Stimulated activated effector memory CD8-positive, alpha-beta T cell treated with anti-CD3 and anti-CD28 coated beads, Interleukin-12 subunit alpha, Interleukin-12 subunit beta, amount 100 ng/mL, for 72 hours (primary cell): Measurements from ENCODE around the gene RFPL3.
"Not testable (repeated sequence)": the region's sequence is repeated elsewhere in the genome, so short reads cannot be mapped to it uniquely, and the experiment has no call there.

Experiments
- ATAC-seq: fragments of 150-1000 bp; cut with Tn5 transposase; 2 replicates; pipeline ENCODE4 v1.10.0; 2021
- DNase-seq, 2 donors: peaks; one replicate each; pipeline ENCODE4 v3.0.0; 2021 to 2022; ENCODE audit warnings: low spot score in 2 of 2
- H3K27ac Mint-ChIP-seq: one replicate; pipeline ENCODE4 v1.8.0; 2022; ENCODE audit warnings: mild to moderate bottlenecking, mixed read lengths
- H3K36me3 Mint-ChIP-seq: one replicate; pipeline ENCODE4 v1.8.0; 2022; ENCODE audit warnings: mild to moderate bottlenecking, mixed read lengths
- H3K4me1 Mint-ChIP-seq: one replicate; pipeline ENCODE4 v1.8.0; 2022; ENCODE audit warnings: mixed read lengths
- H3K4me3 Mint-ChIP-seq: one replicate; pipeline ENCODE4 v1.8.0; 2022; ENCODE audit warnings: mild to moderate bottlenecking, mixed read lengths
- H3K9me3 Mint-ChIP-seq: one replicate; pipeline ENCODE4 v1.8.0; 2022; ENCODE audit warnings: mixed read lengths

Gene RFPL3

DNA sequence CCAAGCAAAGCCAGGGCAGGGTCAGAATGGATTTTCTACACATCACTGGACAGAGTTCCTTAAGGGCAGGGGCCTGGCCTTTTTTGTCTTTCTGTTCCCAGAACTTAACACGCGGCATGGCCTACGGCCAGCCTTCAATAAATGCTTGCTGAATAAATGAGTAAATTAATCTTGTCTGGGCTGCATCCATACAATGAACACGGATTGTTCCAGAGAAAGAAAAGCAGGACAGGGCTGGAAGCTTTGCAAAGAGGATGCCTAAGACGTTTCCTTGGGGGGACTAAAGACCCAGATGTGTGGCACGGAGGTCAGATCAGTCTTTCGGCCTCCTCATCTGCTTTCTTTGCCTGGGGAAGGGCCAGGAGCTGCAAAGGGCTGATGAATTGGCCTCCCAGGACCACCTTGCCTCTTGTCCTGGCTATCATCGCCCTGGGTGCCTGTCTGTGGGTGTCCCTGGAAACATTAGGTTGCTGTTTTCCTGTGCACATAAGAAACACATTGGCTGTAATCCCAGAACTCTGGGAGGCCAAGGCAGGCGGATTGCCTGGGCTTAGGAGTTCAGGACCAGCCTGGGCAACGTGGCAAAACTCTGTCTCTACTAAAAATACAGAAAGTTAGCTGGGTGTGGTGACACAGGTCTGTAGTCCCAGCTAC, 20.8 kb upstream of the RFPL3 start:
- Mint-ChIP-seq H3K4me1 (no peaks in the 10 kb centered on the region), H3K4me3 (no peak overlapping the region), H3K27ac (no peak overlapping the region), H3K9me3 (no peaks in the 10 kb centered on the region), H3K36me3 (no peaks in the 10 kb centered on the region)
- ATAC-seq = no peak
- DNase-seq = no peak

DNA sequence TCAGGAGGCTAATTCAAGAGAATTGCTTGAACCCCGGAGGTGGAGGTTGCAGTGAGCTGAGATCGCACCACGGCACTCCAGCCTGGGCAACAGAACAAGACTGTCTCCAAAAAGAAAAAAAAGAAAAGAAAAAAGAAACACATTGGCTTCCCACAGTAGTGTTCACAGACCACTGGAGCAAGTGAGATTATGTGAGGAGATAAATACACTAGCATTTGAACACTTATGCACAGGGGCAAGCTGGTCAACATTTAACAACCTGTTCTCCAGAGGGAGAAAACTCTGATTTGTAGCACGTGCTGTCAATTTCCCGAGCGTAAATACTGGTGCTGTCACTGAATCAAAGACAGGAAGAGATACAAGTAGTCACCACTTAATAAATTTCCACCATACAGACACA, 20.2 kb upstream of the RFPL3 start:
- H3K4me3 Mint-ChIP-seq, H3K9me3 Mint-ChIP-seq, H3K4me1 Mint-ChIP-seq, DNase-seq, ATAC-seq, H3K27ac Mint-ChIP-seq, H3K36me3 Mint-ChIP-seq: not testable (repeated sequence)

DNA sequence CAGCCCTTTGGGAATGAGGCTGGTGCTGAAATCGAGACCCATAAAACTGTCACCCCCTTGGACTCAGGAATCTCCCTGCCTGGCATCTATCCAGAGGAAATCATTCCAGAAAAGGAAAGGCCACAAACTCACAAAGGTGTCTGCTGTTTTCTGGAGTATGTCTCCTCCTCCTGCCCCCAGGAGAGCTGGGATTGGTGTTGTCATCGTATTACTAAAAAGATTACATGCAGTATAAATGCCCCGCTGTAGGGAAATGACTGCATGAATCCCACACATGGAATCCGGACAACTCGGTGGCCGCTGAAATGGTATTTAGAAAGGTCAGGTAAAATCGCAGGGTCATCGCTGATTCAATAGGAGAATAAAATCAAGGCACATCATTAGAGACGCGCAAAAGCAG, 18.9 kb upstream of the RFPL3 start:
- Mint-ChIP-seq H3K4me3 (no peak overlapping the region), H3K9me3 (no peaks in the 10 kb centered on the region), H3K27ac (no peak overlapping the region), H3K4me1 (peaks cover 2% of the 10 kb centered on the region), H3K36me3 (no peaks in the 10 kb centered on the region)
- DNase-seq (no peak), ATAC-seq (no peak)

DNA sequence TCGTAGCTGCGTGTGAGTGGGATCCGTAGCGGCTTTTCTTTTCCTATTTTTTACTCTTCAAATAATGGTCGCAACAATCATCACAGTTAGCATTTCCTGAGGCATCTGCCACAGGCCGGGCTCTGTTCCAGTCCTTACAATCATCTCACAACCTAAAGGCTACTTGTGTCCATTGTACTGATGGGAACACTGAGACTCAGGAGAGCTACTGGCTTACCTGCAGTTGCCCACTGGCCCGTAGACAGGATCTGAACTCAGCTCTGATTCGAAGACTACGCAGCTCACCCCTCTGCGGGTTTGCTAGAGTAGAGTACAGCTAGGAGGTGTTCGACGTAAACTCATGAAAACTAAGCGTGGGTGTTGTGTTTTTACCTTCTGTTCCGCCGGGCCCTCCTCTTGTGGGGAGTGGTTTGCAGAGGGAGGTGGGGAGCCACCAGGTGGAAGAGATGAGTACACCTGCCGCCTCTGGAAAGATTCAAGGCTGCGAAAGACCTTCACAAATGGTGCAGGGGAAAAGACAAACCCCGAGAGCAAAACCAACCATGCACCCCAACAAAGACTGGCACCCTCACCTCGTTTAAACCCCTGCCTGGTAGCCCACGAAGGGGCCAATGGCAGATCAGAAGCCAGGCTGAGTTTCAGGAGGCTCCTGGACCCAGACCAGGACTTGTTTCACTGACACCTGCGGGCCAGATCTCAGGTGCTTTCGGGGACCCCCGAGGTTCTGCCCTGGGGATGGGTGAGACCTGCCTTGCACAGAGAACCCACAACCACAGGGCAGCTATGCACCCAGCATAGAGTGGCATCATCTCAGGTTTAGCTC, 18.3 kb upstream of the RFPL3 start:
- H3K36me3 Mint-ChIP-seq = no peaks in the 10 kb centered on the region
- no peak overlapping the region for H3K27ac Mint-ChIP-seq
- no peak overlapping the region for H3K4me3 Mint-ChIP-seq
- H3K4me1 Mint-ChIP-seq = peaks cover 5% of the 10 kb centered on the region
- ATAC-seq (no peak), DNase-seq (peak in 1 of 2 donors; percentile 26)
- H3K9me3 Mint-ChIP-seq = no peaks in the 10 kb centered on the region

DNA sequence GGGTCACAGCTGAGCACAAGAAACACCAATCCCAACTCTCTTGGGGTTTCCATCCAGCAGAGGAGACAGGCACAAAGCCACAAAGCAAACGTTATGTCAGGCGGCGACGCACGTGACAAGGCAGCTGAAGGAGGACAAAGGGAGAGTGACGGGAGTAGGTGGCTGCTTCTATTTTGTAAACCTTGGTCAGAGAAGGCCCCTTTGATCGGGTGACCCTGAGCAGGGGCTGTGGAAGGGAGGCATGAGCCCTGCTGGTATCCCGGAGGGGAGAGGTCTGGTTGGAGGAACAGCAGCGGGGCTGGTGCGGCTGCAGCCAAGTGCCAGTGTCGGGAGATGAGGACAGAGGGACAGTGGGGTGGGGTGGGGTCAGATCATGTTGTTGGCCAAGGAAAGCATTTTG, 17.3 kb upstream of the RFPL3 start:
- Mint-ChIP-seq H3K4me3 (no peak overlapping the region), H3K27ac (no peak overlapping the region), H3K36me3 (no peaks in the 10 kb centered on the region), H3K4me1 (peaks cover 5% of the 10 kb centered on the region), H3K9me3 (no peaks in the 10 kb centered on the region)
- no peak for DNase-seq
- no peak for ATAC-seq

DNA sequence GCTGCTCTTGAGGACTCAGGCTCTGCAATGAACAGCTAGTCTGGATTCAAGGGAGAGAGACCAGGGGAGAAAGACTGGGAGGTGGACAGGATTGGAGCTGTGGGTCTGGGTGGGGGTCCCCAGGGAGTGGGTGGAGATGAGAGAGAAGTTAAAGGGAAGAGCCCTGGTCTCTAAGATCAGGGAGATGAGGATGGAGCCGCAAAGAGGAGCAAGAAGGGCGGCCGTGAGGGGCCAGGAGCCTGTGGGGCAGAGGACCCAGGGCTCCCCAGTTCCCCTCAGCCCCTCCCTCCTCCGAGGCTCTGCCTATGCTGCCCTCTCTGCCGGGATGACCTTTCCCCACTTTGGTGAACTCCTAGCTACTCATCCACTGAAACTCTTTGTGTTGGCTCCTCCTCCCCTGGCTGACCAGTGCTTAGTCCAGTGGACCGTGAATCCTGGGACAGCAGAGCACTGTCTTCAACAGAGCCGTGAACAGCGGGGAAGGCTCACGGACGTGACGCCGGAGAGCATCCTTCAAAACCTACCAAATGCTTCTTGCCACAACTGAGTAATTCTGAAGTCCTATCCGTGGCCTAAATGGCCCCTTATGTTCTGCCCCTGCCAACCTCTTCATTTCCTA, 16.4 kb upstream of the RFPL3 start:
- Mint-ChIP-seq H3K4me3 (no peak overlapping the region), H3K27ac (no peak overlapping the region), H3K9me3 (no peaks in the 10 kb centered on the region), H3K36me3 (no peaks in the 10 kb centered on the region), H3K4me1 (peaks cover 5% of the 10 kb centered on the region)
- peak in 1 of 2 donors; percentile 13 for DNase-seq
- ATAC-seq = no peak

DNA sequence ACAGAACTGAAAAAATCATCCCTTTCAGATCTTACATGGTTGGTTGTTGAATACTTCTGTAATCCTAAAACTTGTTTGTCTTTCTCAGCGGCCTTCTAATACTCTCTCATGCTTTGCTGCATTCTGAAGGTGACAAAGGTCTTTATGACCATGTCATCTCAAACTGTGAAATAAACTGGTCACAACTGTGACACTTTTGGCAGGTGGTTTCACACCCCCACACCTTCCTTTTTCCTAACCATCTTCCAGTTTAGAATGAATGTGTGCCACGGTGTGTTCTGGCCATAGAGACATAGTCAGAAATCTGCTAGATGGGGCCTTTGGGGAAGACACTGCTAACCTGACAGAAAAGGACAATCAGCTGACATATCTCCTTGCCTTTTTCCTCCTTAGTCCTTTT, 14.7 kb upstream of the RFPL3 start:
- Mint-ChIP-seq H3K27ac (no peak overlapping the region), H3K4me1 (peaks cover 5% of the 10 kb centered on the region), H3K4me3 (no peak overlapping the region), H3K9me3 (no peaks in the 10 kb centered on the region), H3K36me3 (no peaks in the 10 kb centered on the region)
- ATAC-seq (peak; percentile 62), DNase-seq (no peak)

DNA sequence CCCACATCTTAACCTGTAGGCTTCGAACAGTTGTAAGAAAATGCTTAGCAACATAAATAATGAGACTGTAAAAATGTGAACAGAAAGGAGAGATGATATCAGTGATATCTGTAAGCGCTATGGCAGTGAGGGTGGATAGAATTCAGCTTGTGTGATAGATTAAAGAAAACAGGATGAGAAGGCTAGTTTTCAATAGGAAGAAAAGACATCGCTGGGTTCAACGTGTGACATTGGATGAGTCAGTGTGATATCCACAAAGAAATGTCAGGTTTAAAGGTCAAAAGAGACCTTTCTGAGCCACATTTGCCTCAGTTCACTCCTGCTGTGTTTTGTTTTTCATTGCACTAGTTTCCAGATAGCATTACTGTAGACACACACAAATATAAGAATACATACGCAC, 13.7 kb upstream of the RFPL3 start:
- no peak for ATAC-seq
- H3K4me3 Mint-ChIP-seq = no peak overlapping the region

DNA sequence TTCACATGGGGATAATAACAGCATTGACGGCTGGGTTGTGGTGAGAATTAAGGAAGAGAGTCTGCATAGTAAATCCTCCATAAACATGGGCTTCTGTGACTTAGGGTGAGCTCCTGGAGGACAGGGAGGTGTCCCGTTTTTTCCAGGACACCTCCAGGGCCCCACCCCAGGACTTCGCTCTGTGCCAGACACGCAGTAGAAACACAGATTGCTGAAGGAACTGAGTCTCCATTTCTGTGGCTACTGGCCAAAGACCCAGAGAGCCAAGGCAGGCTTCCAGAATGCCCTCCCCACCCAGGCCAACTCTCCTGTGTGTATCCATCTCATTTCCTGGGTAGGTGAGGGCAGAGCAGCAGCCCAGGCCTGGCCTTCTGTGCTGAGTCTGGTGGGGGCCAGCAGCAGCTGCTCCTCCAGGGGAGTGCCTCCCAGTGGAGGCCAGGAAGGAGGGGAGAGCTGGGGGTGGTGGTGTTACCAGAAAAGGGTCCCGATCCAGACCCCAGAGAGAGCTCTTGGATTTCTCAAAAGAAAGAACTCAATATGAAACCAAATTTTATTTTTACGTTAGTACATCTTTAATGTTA, 9.5 kb upstream of the RFPL3 start:
- Mint-ChIP-seq H3K27ac (no peak overlapping the region), H3K4me1 (peaks cover 5% of the 10 kb centered on the region), H3K36me3 (no peaks in the 10 kb centered on the region), H3K9me3 (peaks cover 3% of the 10 kb centered on the region), H3K4me3 (no peak overlapping the region)
- DNase-seq (no peak), ATAC-seq (no peak)

More for the DNA sequence above, 13.7 kb upstream of the RFPL3 start:
- Mint-ChIP-seq H3K36me3 (no peaks in the 10 kb centered on the region), H3K9me3 (no peaks in the 10 kb centered on the region), H3K27ac (no peak overlapping the region), H3K4me1 (peaks cover 5% of the 10 kb centered on the region)
- no peak for DNase-seq

DNA sequence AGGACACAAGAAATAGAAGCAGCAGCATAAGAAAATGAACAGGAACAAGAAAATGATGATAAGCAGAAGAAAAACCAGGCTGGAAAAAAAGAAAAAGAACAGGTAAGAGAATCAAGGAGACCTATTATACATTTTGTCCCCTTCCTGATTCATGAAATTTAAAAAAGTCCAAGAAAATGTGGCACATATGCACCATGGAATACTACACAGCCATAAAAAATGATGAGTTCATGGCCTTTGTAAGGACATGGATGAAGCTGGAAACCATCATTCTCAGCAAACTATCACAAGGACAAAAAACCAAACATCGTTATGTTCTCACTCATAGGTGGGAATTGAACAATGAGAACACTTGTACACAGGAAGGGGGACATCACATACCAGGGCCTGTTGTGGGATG, 5.8 kb upstream of the RFPL3 start:
- DNase-seq, H3K4me3 Mint-ChIP-seq, H3K9me3 Mint-ChIP-seq, H3K27ac Mint-ChIP-seq, H3K36me3 Mint-ChIP-seq, ATAC-seq, H3K4me1 Mint-ChIP-seq: not testable (repeated sequence)

DNA sequence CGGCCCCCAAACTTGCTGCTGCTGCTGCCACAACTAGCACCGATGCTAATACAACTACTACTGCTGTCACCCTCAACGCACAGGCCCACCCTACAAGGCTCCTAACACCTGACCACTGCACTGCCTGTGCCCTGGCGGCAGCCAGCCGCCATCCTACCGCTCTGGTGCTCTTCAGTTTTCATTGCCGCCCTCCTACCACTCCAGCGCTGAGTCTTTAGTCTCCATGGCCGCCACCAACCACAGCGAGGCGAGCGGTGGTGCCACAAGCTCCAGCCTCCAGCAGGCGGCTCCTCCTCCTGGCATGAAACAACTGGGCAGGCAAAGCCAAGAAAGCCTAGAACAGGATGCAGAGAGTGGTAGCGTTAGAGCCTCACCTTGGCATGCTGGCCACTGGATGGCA, 5.0 kb upstream of the RFPL3 start:
- no peak for DNase-seq
- Mint-ChIP-seq H3K36me3 (no peaks in the 10 kb centered on the region), H3K4me3 (no peak overlapping the region), H3K4me1 (no peaks in the 10 kb centered on the region), H3K9me3 (peaks cover 3% of the 10 kb centered on the region), H3K27ac (no peak overlapping the region)
- ATAC-seq = peak; percentile 24

DNA sequence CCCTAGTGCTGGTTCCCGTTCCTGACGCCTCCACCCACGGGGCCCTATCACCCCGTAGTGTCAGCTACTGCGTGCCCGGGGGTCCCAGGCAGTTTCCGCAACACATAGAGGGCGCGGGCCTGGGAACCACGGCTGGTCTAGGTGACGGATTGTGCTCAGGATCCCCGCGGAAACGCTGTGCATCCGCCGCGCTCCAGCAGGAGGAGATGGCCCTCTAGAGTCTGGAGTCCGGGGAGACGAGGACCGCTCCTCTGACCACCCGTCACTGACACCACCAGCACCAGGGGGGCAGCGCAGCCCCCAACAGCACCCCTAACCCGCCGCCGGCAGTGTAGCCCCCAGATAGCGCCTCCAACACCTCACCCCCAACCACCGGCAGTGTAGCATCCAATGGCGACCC, 4.4 kb upstream of the RFPL3 start:
- H3K9me3 Mint-ChIP-seq = peaks cover 3% of the 10 kb centered on the region
- no peak overlapping the region for H3K4me3 Mint-ChIP-seq
- DNase-seq (no peak), ATAC-seq (no peak)
- H3K36me3 Mint-ChIP-seq = no peaks in the 10 kb centered on the region
- no peaks in the 10 kb centered on the region for H3K4me1 Mint-ChIP-seq
- H3K27ac Mint-ChIP-seq = no peak overlapping the region

DNA sequence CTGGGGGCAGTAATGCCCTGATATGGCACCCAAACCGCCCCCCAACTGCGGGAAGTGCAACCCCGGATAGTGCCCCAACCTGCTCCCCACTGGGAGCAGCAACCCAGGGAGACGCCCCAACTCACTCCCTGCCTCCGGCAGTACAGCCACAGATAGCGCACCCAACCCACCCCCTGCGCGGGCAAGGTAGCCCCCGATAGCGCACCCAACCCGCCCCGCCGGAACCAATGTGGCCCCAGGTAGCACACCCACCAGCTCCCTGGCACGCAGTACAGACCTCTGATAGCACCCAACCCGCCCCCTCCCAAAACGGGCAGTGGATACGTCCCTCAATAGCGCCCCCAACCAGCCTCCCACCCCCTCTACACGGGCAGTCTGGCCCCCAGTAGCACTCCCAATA, 3.8 kb upstream of the RFPL3 start:
- Mint-ChIP-seq H3K4me3 (no peak overlapping the region), H3K27ac (no peak overlapping the region), H3K36me3 (no peaks in the 10 kb centered on the region), H3K9me3 (peaks cover 3% of the 10 kb centered on the region), H3K4me1 (no peaks in the 10 kb centered on the region)
- DNase-seq (no peak), ATAC-seq (no peak)

DNA sequence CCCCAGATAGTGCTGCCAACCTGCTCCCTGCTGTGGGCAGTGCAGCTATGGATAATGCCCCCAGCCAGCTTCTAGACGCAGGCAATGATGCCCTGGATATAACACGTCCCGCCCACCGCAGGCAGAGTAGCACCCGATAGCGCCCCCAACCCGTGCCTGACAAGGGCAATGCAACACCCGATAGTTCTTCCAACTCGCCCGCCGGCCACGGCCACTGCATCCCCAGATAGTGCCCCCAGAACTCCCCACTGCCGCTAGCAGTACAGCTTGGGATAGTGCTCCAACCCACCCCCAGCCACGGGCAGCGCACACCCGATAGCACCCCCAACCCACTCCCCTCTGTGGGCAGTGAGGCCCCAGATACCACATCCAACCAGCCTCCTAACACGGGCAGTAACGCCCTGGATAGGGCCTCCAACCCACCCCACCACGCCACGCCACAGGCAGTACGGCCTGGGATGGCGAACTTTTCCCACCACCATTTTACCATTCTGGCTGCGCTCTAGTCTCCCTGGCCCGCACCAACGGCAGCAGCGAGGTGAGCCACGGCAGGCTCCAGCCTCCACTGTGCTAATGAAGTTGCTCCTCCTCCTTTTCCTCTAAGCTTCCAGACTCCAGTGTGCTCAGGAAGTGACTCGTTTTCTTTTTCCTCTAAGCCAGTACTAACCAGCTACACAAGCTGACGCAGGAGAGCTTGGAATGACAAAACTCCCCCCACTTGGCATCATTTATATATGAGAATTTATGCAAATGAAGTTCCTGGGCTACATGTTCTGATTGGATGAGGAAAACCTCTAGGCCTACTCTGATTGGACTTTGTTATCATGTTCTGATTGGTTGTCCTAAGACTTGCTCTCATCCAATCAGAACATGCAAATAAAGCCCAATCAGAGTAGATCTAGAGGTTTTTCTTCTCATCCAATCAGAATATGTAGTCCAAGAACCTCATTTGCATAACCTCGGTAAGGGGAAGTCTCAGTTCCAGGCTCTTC, 3.0 kb upstream of the RFPL3 start:
- no peak for DNase-seq
- no peaks in the 10 kb centered on the region for H3K4me1 Mint-ChIP-seq
- no peaks in the 10 kb centered on the region for H3K36me3 Mint-ChIP-seq
- H3K9me3 Mint-ChIP-seq = peaks cover 3% of the 10 kb centered on the region
- no peak overlapping the region for H3K4me3 Mint-ChIP-seq
- ATAC-seq = no peak
- no peak overlapping the region for H3K27ac Mint-ChIP-seq

DNA sequence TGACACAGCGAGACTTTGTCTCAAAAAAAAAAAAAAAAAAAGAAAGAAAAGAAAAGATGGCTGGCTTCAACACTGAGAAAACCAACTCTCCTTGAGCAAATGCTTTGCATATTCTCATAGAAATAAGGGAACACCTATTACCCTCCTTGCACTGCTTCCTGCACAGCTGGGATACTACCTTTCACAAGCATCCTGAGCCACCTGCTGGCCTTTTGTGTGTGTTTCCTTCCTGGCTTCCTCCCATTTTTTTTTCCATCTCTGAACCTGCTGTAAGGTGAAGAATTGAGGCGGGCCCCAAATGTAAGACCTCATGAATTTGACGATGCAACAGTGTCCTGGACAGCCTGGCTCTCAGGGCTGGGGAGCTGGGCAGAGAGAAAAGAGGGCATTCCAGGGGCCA, 1.9 kb upstream of the RFPL3 start:
- no peaks in the 10 kb centered on the region for H3K4me1 Mint-ChIP-seq
- H3K27ac Mint-ChIP-seq = no peak overlapping the region
- ATAC-seq (no peak), DNase-seq (no peak)
- no peak overlapping the region for H3K4me3 Mint-ChIP-seq
- no peaks in the 10 kb centered on the region for H3K36me3 Mint-ChIP-seq
- peaks cover 3% of the 10 kb centered on the region for H3K9me3 Mint-ChIP-seq
